GM19043 (cell line): Measurements from ENCODE around the gene RGS3.
"Not testable (repeated sequence)": the region's sequence is repeated elsewhere in the genome, so short reads cannot be mapped to it uniquely, and the experiment has no call there.

Experiments
- ATAC-seq: cut with Tn5 transposase; IDR thresholded peaks from one replicate; pipeline ENCODE4 v1.9.1; 2021; ENCODE audit warnings: low read depth; ENCODE audit not compliant: unreplicated experiment

The RGS3 gene

DNA sequence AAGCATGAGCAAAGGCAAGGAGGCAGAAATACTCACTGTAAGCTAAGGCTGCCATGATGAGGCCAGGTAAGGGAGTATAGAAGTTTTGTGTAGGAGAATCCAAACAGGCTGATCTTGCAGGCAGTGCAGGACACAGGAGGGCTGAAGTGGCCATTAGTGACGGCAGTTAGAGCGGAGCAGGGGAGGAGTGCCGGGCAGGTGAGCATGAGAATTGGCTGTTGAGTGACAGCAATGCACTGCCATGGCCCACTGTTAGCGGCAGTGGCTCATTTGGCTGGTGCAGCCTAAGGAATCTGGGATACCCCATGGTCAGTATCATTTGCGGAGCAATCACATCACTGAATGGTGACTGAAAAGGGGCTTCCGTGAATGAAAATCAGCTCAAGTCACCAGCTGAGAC is 22.8 kb downstream of the RGS3 start:
- ATAC-seq = no peak

DNA sequence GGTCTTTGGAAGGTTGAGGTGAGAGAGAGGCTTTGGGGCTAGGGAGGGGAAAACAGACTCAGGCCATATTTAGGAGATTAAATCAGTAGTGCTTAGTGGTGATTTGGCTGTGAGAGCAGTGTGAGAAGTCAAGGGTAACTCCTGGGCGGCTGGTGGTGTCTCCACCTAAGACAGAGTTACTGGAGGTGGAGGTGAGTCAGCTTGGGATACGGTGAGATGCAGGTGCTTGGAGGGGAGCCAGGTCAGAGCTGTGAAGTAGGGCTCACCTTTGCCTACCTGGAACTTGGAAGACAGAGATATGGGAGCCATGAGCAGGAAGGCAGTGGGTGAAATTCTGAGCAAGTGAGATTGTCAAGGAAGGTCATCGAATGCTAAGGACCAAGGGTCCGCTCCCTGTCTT is 24.5 kb downstream of the RGS3 start:
- no peak for ATAC-seq

DNA sequence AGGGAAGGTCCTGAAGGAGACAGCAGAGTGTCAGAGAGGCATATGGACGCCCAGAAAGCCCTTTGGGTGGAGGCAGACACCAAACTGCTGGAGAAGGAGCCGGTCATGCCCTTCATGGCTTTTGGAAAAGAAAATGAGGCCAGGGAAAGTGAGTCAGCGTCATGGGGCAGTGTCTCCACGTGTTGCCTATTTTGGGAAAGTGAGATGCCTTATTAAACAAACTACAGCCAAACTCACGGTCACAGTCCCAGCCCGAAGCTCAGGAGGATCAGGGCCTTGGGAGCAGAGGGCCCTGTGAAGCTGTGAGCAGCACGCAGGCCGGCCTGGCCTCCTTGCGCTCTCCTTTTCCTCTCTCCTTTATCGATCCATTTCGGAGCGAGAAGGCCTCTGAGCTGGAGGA is 25.0 kb downstream of the RGS3 start:
- ATAC-seq = no peak

DNA sequence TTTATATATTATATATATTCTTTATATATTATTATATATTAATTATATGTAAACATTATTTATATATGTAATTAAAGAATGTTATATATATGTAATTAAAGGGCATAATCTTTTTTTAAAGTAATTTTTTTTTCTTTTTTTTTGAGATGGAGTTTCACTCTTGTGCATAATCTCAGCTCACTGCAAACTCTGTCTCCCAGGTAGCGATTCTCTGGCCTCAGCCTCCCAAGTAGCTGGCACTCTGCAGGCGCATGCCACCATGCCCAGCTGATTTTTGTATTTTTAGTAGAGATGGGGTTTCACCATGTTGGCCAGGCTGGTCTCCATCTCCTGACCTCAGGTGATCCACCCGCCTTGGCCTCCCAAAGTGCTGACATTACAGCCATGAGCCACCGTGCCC is 27.6 kb downstream of the RGS3 start:
- ATAC-seq = not testable (repeated sequence)

DNA sequence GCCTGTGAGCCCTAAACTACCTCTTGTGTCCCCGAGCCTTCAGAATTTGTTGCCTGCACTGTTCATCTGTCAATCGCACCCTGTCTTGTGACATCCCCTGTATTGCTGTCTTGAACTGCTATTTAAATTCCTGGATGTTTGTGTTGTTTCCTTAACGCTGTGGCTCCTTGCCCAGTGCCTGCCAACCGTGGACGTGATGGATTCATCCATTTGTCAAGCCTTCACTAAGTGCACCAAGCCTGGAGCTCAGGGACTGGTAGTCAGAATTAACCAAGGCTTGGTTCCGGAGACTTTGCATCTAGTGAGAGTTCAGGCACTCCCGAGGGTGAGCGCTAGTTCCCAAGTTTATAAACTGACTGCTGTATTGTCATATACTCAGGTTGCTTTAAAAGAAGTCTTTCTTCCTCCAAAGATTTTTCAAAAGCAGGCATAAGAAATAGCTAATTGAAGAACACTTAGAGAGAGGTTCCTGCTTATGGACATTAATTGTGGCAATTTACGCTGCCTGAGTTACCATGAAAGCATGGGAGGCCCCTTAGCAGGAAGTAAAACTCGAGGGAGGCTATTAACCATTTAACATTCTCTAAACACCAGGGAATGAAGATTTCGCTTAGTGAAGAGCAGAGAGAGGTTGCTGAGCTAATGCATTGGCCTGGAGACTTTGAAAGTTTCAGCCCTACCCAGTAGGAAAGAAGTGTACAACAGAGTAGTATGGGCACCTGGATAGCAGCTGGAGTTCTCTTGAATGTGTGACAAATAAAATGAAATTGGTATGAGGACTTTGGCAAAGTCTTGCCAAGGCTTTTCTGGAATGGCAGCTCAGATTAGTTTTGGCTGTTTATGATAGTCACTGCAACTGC is 29.0 kb downstream of the RGS3 start:
- ATAC-seq = no peak

DNA sequence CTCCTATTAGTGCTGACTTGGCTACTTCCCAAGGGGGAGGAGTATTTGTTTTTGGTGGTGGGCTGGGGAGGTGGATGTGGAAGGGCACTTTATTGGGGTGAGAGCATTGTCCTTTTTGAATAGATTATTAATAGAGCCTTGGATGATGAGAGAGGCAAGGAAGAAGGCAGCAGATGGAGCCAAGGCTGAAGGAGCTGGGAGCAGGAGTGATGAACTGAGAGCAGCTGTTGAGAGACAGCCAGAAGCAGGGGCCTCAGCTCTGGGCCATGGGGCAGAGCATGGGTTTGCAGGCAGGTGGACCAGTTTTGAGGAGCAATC is 29.6 kb downstream of the RGS3 start:
- ATAC-seq = no peak

DNA sequence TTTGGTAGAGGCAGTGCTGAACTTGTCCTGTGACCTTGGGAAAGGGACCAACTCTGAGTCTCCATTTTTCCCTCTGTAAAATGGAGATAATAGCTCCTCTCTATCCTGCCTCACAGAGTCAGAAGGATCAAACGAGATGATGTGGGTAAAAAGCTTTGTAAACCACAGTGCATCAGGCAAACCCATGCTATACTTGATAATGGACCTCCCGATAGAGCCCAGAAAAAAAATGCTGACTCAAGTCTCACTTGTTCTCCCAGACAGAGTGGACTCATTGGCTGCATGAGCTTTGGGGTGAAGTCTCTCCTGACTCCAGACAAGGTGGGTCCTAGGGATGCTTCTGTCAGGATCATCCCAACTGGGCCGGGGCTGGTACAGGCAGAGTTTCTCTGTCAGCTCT is 32.0 kb downstream of the RGS3 start:
- no peak for ATAC-seq

DNA sequence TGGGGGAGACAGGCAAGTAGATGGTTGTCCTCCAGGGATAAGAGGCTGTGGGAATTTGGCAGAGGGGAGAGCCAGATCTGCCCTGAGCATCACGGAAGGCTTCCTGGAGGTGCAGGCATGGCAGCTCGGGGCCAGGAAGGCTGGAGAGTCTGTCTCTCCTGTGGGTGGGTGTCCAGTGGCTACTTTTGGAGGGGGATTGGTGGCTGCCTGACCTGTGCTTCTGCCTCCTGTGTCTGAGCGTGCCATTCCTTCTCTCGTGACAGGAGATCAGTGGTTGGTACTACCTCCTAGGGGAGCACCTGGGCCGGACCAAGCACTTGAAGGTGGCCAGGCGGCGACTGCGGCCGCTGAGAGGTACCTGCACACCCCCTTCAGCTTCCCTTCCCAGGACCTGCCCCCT is 33.5 kb downstream of the RGS3 start:
- no peak for ATAC-seq

DNA sequence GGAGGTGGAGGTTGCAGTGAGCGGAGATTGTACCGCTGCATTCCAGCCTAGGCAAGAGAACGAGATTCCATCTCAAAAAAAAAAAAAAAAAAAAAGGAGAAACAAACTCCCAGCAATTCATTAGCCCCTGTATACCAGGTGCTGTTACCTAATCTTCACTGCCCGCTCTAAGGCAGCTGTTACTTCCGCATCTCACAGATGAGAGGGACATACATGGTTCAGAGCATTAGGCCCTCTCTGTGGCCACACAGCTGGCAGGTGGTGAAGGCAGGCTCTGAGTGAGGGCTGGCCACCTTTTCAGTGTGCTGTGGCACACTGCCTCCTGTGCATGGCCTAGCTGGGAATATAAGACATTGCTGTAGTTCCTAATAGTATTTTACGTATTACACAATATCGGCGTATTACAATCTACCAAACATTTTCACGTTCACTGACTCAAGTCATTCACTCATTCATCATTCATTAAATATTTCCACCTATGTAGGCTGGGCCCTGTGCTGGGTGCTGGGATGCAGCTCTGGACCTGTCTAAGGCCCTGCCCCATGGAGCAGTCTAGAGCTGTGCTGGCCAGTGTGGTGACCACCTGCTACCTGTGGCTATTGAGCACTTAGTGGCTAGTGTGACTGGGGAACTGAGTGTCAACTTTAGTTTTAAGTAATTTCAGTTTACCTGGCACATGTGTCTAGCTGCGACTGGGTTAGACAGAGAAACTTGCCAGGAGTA is 35.8 kb downstream of the RGS3 start:
- no peak for ATAC-seq

DNA sequence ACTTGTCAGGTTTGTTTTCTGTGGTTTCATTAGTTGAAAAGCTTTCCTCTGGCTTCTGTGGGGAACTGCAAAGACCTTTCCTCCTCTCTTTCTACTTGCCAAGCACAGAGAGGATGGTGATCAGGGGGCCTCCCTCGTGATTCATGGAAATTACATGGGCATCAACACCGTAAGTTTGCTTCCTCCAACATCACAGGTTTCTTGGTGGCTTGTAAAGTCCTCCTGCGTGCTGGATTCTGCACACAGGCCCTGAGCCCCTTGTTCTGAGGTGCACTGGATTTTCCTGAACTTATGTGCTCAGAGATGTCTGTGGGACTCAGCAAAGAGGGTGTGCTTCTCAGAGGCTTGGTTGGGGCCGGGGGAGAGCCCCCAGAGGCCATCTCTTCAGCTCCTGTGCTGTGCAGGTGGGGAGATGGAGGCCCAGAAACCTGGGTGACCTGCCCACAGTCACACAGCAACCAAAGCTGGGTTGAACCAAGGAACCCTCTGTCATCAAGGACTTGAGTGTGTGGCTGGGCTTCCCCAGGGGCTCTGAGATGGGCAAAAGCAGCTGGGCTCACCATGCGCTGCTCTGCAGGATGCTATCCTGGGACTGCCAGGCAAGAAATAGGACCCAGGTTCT is 36.5 kb downstream of the RGS3 start:
- ATAC-seq = no peak

DNA sequence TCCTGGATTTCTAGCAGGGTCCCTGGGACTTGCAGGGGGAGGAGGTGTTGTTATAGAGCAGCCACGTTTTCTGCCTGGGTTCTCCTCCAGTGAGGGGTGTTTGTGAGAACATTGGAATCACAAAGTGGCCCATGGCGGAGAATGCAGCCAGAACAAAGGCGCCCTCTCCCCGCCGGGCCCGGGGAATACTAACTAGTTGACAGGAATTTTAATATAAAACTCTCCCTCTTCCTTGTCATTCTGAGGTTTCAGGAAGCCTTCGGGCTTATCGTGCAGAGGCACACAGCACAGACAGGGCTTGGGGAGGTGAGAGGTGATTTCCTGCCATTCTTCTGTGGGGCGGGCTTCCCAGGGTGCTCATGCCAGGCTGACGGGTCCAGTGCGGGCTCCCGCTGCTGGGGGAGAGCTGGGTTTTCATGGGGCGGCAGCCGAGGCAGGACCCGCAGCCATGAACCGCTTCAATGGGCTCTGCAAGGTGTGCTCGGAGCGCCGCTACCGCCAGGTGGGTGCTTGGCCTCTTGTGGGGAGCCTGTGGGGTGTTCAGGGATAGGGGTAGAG is 37.7 kb downstream of the RGS3 start:
- ATAC-seq = no peak

DNA sequence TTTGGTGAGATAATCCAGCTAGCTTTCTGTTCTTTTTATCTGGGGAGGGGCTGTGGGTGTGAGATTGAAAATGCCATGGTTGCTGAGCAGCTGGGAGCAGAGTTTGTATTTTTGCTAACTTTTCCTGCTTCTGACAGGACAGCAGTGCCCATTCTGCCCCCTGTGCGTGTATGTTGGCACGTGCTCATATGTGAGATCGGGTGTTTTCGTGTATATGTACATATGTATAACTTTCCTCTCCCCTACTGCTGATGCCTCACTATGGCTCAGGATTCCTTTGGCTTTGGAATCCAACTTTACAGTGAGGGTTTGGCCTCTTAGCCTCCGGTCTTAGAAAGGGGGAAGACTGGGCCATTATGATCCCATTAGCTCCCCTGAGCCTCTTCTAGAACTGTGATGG is 38.3 kb downstream of the RGS3 start:
- ATAC-seq = no peak

DNA sequence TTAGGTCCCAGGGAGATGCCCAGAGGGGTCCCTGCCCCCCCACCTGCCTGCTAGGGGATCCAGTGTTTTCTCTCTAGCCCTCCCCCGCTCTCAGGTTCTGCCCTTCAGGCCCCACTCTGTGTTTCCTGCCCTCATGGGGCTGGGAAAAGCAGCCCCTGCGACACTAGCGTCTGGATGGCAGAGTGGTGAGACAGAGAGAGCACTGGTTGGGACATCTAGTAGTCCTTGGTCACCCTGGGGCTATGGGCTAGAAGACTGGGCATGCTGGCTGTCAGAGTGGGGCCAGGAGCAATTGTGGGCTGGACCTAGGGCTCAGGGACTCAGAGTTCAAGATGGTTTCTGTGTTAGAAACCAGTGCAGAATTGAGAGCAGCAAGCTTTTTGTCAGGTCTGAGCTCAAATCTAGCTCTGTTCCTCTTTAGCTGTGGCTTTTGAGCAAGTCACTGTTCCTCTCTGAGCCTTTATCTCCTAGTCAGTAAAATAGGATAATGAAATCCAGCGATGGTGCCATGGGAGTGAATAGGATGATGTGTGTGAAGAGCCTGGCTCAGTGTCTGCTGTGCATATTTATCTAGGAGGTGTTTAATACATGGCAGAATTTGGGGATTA is 39.0 kb downstream of the RGS3 start:
- ATAC-seq = no peak

DNA sequence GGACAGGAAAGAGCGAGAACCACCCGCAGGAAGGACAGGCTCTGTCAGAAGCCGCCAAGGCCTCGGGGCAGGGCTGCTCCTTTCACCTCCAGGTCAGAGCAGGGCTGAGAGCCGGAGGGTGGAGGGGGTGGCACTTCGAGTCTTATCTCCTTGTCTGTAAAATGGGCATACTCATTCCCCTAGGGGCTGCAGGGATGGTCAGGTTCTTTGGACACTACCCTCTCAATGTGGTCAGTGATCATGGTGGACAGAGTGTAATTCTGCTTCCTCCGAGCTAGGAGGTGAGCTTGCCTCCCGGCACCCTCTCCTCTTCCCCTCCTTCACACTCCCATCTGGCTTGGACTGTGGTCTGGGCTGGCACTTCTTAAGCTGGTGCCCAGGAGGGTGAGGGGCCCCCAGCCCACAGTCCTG is 39.6 kb downstream of the RGS3 start:
- no peak for ATAC-seq

DNA sequence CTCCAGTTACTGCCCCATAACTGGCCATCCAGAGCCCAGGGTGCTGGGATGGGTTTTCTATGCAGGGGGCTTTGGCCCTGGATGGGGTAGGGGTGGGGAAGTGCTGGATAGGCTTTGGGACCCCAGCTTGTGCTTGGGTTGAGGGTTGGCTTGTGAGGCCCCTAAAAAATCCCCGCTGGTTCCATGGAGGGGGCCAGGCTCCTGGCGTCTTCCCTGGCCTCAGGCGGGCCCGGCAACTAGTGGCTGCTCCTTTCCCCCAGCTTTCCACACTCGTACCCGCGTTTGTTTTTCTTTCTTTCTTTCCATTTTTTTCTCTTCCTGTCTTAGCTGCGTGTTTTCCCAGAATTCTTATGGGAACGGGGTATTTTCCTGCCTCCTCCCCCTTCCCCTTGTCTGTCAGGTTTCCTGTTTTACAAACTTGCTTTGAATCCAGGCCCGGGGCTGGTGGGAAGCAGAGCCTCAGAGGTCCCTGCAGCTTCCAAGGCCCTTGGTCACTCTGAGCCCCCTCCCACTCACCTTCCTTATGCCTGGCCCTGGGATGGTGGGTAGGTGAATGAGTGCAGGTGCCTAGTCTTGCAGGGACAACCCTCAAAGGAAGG is 40.2 kb downstream of the RGS3 start:
- ATAC-seq = no peak

DNA sequence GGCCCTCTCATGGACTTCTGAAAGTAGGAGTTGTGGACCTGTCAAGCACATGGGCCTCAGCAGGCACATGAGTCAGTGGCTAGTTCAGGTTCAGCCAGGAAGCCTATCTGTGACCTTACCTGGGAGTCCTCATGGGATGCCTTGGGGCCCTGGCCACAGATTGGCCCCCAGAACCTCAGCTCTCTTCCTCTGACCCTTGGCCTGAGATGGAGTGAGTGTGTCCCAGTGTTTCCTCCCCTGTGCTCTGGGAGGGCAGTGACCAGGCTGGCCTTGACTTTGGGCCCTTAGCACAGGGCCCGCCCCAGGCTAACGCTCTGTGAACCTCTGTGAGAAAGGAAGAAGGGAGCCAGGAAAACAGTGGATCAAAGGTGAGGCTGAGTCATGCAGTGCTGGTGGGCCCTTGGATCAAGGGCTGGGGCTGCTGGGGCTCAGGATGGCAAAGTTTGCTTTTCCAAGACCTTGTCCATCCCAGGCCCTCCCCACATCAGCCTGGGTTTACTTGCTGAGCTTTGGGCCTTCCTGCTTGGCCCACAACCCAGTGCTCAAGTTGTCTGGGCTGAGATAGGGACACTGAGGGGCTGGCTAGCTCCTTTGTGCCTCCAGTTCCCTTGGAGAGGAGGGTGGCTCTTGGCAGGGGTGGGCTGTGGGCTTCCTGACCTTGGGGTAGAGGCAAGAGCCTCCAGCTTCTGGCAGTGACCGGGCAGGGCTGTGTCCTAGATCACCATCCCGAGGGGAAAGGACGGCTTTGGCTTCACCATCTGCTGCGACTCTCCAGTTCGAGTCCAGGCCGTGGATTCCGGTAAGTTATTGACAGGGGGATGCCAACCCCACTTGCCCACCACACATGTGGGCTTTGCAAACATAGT is 41.4 kb downstream of the RGS3 start:
- ATAC-seq = no peak

DNA sequence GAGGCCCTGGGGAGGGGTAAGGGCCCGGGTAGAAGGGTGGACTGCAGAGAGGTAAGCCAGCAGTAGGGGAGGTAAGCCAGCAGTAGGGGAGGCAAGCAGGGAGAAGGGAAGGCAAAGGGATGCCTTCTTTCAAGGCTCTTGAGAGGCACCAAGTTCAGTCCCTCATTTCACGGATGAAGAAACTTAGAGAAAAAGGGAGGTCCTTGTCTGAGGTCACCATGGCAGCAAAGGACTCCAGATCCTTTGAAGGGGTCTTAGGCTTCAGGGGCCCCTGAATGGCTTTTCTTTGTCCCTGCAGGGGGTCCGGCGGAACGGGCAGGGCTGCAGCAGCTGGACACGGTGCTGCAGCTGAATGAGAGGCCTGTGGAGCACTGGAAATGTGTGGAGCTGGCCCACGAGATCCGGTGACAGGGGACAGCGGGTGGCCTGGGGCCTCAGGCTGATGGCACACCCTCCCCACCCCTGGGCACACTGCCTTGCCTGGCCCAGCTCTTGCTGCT is 42.6 kb downstream of the RGS3 start:
- ATAC-seq = no peak

DNA sequence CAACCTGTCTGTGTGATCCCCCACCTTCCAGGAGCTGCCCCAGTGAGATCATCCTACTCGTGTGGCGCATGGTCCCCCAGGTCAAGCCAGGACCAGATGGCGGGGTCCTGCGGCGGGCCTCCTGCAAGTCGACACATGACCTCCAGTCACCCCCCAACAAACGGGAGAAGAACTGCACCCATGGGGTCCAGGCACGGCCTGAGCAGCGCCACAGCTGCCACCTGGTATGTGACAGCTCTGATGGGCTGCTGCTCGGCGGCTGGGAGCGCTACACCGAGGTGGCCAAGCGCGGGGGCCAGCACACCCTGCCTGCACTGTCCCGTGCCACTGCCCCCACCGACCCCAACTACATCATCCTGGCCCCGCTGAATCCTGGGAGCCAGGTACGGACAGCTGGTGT is 43.7 kb downstream of the RGS3 start:
- ATAC-seq = no peak

DNA sequence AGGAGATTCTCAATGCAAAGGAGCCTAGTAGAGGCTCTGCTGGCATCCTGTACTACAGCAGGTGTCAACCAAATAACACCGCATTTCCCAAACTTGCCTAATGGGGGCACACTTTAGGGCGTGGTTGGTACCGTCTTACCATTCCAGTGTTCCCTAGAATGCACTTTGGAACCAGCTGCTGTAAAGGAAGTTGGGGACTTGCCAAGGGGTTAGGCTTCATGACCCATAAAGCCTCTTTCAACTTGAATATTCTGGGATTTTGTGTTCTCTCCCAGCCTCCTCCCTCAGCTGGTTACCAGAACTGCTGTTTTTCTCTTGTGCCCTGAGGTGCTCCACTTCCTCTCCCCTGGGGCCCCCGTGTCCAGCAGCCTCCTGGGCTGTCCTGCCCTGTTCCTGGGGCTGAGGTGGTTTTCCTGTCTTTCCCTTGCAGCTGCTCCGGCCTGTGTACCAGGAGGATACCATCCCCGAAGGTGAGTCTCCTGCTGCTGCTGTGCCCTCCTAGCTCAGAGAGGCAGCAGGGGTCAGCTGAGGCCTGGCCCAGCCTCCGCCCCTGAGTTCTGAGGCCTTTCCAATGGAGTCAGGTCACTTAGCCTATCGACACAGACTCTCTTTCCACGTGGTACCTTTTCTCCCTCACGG is 44.7 kb downstream of the RGS3 start:
- ATAC-seq = no peak
